GM19438 (cell line): ENCODE data around the gene RPS6KC1.
"Not testable (repeated sequence)": the region's sequence is repeated elsewhere in the genome, so short reads cannot be mapped to it uniquely, and the experiment has no call there.

Source experiments
- ATAC-seq: cut with Tn5 transposase; IDR thresholded peaks from one replicate; pipeline ENCODE4 v1.9.1; 2021; ENCODE audit warnings: low read depth; ENCODE audit not compliant: unreplicated experiment

Gene RPS6KC1

GRCh38 chr1:213054142-213054541 lies 3.1 kb downstream of the RPS6KC1 start:
- no peak for ATAC-seq

GRCh38 chr1:213054733-213055591 lies 3.9 kb downstream of the RPS6KC1 start:
- no peak for ATAC-seq

GRCh38 chr1:213055767-213056166 lies 4.7 kb downstream of the RPS6KC1 start:
- ATAC-seq = no peak

- no peak for ATAC-seq
Measured at GRCh38 chr1:213057264-213058059, 6.4 kb downstream of the RPS6KC1 start.

- ATAC-seq = no peak
Measured at GRCh38 chr1:213060836-213061235, 9.8 kb downstream of the RPS6KC1 start.

- no peak for ATAC-seq
Measured at GRCh38 chr1:213061263-213061662, 10.2 kb downstream of the RPS6KC1 start.

GRCh38 chr1:213065800-213066199 lies 14.8 kb downstream of the RPS6KC1 start:
- ATAC-seq = no peak

GRCh38 chr1:213066363-213066762 lies 15.3 kb downstream of the RPS6KC1 start:
- no peak for ATAC-seq

- no peak for ATAC-seq
Measured at GRCh38 chr1:213067352-213067751, 16.3 kb downstream of the RPS6KC1 start.

GRCh38 chr1:213070406-213070805 lies 19.4 kb downstream of the RPS6KC1 start:
- peak; percentile 96 for ATAC-seq

GRCh38 chr1:213075725-213076124 lies 24.7 kb downstream of the RPS6KC1 start:
- ATAC-seq = no peak

- no peak for ATAC-seq
Measured at GRCh38 chr1:213082420-213083111, 31.5 kb downstream of the RPS6KC1 start.

- ATAC-seq = no peak
Measured at GRCh38 chr1:213083112-213083445, 32.0 kb downstream of the RPS6KC1 start.

GRCh38 chr1:213087911-213088310 lies 36.9 kb downstream of the RPS6KC1 start:
- ATAC-seq = no peak

- no peak for ATAC-seq
Measured at GRCh38 chr1:213089924-213090677, 39.1 kb downstream of the RPS6KC1 start.

- no peak for ATAC-seq
Measured at GRCh38 chr1:213094446-213094845, 43.4 kb downstream of the RPS6KC1 start.

- ATAC-seq = no peak
Measured at GRCh38 chr1:213095467-213095866, 44.4 kb downstream of the RPS6KC1 start.

GRCh38 chr1:213099682-213100399 lies 48.8 kb downstream of the RPS6KC1 start:
- ATAC-seq = no peak

- not testable (repeated sequence) for ATAC-seq
Measured at GRCh38 chr1:213100565-213100964, 49.5 kb downstream of the RPS6KC1 start.
